HCT116 (cell line): ENCODE measurements around the gene YAE1.

Source experiments
- CTCF ChIP-seq, 3 experiments: fragments of 200-600 bp in 1 of 3; sonication (generic) in 1 of 3; IDR thresholded peaks in 2 of 3; conservative IDR thresholded peaks in 1 of 3; 2 replicates each; pipeline ENCODE4 v1.5.1; 2012 to 2017; ENCODE audit warnings: low read depth in 2 of 3, low read length in 2 of 3, antibody characterized with exemption in 1 of 3, borderline replicate concordance in 1 of 3, control low read depth in 1 of 3, mild to moderate bottlenecking in 1 of 3, mixed read lengths in 1 of 3, mixed run types in 1 of 3, moderate library complexity in 1 of 3; ENCODE audit not compliant: insufficient read depth in 1 of 3
- EZH2 ChIP-seq: fragments of 200-600 bp; sonication (generic); IDR thresholded peaks from 2 replicates; pipeline ENCODE4 v1.6.1; 2017; ENCODE audit warnings: antibody characterized with exemption, mixed run types
- EZH2phosphoT487 ChIP-seq: fragments of 200-600 bp; IDR thresholded peaks from 2 replicates; pipeline ENCODE4 v1.6.1; 2018; ENCODE audit warnings: antibody characterized with exemption, borderline replicate concordance
- POLR2AphosphoS5 ChIP-seq: IDR thresholded peaks from 2 replicates; pipeline ENCODE4 v1.6.1; 2011; ENCODE audit warnings: mild to moderate bottlenecking, low read depth, low read length, moderate library complexity
- ZNF274 ChIP-seq: fragments of 200-500 bp; sonication (Bioruptor generic); IDR thresholded peaks from 2 replicates; pipeline ENCODE4 v1.6.1; 2014; ENCODE audit warnings: mild to moderate bottlenecking, low read depth, low read length, inconsistent platforms

DNA sequence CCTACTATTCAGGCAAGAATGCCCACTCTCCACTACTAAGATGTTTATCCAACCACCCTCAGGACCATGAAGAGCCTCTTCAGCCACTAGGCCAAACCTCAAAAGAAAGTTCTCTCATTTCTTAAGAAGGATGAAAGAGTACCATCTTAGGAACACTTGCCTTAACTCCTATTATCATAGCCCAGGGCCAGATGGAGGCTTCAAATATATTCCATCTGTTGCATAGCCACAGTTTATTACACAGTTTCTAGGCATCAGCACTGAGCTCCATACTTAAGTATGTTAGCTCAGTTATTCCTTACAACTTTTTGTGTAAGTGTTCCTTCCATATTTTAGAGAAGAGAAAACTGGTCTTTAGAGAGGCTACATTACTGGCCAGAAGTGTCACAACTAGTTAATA is 37.4 kb upstream of the YAE1 start:
- TF ChIP-seq CTCF (IDR thresholded peaks at IDR 0.05 in 2 of 3, conservative IDR thresholded peaks at IDR 0.05 in 1 of 3; ENCODE audit: borderline replicate concordance in 1 of 3, insufficient read depth in 1 of 3, low read depth in 2 of 3, low read length in 2 of 3) = no peak
- TF ChIP-seq EZH2 = no peak
- no peak for TF ChIP-seq POLR2AphosphoS5
- TF ChIP-seq ZNF274 = no peak
- TF ChIP-seq EZH2phosphoT487 = no peak
